Pancreas (tissue), 10 donors: ENCODE results near the gene LSAMP. TPM values are rescaled to one million over a fixed set of nuclear protein-coding genes. Genes with fewer than 3 reads are reported as not detected.
"Not testable (repeated sequence)": the region's sequence is repeated elsewhere in the genome, so short reads cannot be mapped to it uniquely, and the experiment has no call there.

Experiments
- ATAC-seq, 4 donors: fragments of 200-7000 bp; cut with Tn5 transposase; one replicate each; pipeline versions ENCODE4 v1.8.0 to v1.9.1; 2020; ENCODE audit warnings: mild to moderate bottlenecking in 4 of 4, moderate library complexity in 4 of 4
- DNase-seq, 6 donors: peaks; one replicate each; pipeline ENCODE4 v3.0.0-alpha.2; 2020
- FAIRE-seq: peaks from 2 replicates; lab custom pipeline; 2012; peaks lifted over from hg19 to GRCh38; lab: Jason Lieb, UNC
- H3K27ac ChIP-seq, 4 donors: fragments of 200-600 bp; sonication (generic); 1 replicate in 3 of 4; 2 replicates in 1 of 4; pipeline versions ENCODE4 v1.5.0 to v1.8.0; 2020
- H3K27me3 ChIP-seq, 4 donors: fragments of 200-600 bp; one replicate each; pipeline ENCODE4 v1.8.0; 2021
- H3K36me3 ChIP-seq, 3 donors: fragments of 200-600 bp; sonication (generic) in 1 of 3; one replicate each; pipeline versions ENCODE4 v1.5.0 to v1.8.0; 2020 to 2021
- H3K4me1 ChIP-seq, 3 donors: fragments of 200-600 bp; one replicate each; pipeline ENCODE4 v1.8.0; 2021
- H3K4me3 ChIP-seq, 4 donors: fragments of 200-600 bp; sonication (generic) in 2 of 4; one replicate each; pipeline versions ENCODE4 v1.5.0 to v1.8.0; 2020 to 2021
- H3K9me3 ChIP-seq, 4 donors: fragments of 200-600 bp; one replicate each; pipeline ENCODE4 v1.8.0; 2021
- CTCF ChIP-seq, 4 donors: fragments of 200-600 bp; sonication (generic) in 3 of 4; IDR thresholded peaks; one replicate each; pipeline versions ENCODE4 v1.5.0 to v1.8.0; 2021; ENCODE audit warnings: antibody characterized with exemption in 4 of 4
- WGBS, 2 donors: extraction: QIAGEN DNeasy Blood & Tissue Kit; methylation state at CpG; one replicate each; pipeline ENCODE4 v1.1.7; 2013; 5-methylcytosine and 5-hydroxymethylcytosine counted together
- intact Hi-C, 3 donors: fragments of 100-400 bp; cut with DNase I; formaldehyde crosslinking; loops; one replicate each; pipeline versions ENCODE4 v1.11.1 to v1.14.2; 2022
- polyA plus RNA-seq, 2 donors: library from polyadenylated mRNA; stranded (reverse); fragments of 200-250 nt; gene quantifications; one replicate each; pipeline ENCODE4 v1.2.3, GENCODE V29; 2013
- total RNA-seq, 6 donors: library from RNA; stranded (reverse); fragmentation: NEBNext Ultra II Directional in 4 of 6; extraction: Animal tissue kit (Norgen Biotek cat#: 25700) in 4 of 6; gene quantifications; one replicate each; pipeline versions ENCODE4 v1.2.1 to v1.2.4, GENCODE V29; 2021 to 2023
- donor health status: healthy with polysubstance abuse.
- donor health status: DM: no; HTN: no; CAD: no; lungs with moderate emphysema.
- donor health status: DM: no; HTN: no; CAD: no.
- donor health status: control.
- donor health status: control.
- donor health status: Bipolar disorder and iron deficiency.
- donor health status: DM: yes; HTN: yes; CAD: no.
- donor health status: DM: no; HTN: no; CAD: no.
- donor health status: DM: no; HTN: no; CAD: no.
- donor health status: DM: yes; HTN: yes; CAD: no.

The LSAMP gene
- total and polyA plus RNA-seq, 8 donors = 0.51 to 5.5 (median 1.5) TPM

- FAIRE-seq (no peak), DNase-seq (no peak), ATAC-seq (no peak)
- no peaks in the 10 kb centered on the region for H3K27me3 ChIP-seq
- no peak overlapping the region for H3K27ac ChIP-seq
- WGBS, 2 donors = 70 to 79% methylated on average over 3 of the region's 3 CpGs
- intact Hi-C loops = no loop called here
- H3K9me3 ChIP-seq = no peaks in the 10 kb centered on the region
- no peaks in the 10 kb centered on the region for H3K4me1 ChIP-seq
- H3K4me3 ChIP-seq = no peak overlapping the region
- TF ChIP-seq CTCF (IDR thresholded peaks at IDR 0.05) = no peak
- H3K36me3 ChIP-seq = no peaks in the 10 kb centered on the region
These were observed 676.6 kb downstream of the LSAMP start for GRCh38 chr3:115768661-115769060.

GRCh38 chr3:115766587-115767482, 678.5 kb downstream of the LSAMP start:
- H3K4me3 ChIP-seq = no peak overlapping the region
- no peak overlapping the region for H3K27ac ChIP-seq
- FAIRE-seq (no peak), ATAC-seq (no peak), DNase-seq (no peak)
- no peaks in the 10 kb centered on the region for H3K27me3 ChIP-seq
- H3K4me1 ChIP-seq = no peaks in the 10 kb centered on the region
- TF ChIP-seq CTCF (IDR thresholded peaks at IDR 0.05) = no peak
- no peaks in the 10 kb centered on the region for H3K36me3 ChIP-seq
- H3K9me3 ChIP-seq = no peaks in the 10 kb centered on the region
- intact Hi-C loops = no loop called here
- 81 to 86% methylated on average over 6 of the region's 6 CpGs for WGBS, 2 donors

GRCh38 chr3:115761927-115762305, 683.4 kb downstream of the LSAMP start:
- H3K4me3 ChIP-seq = no peak overlapping the region
- no peak overlapping the region for H3K27ac ChIP-seq
- no peak for TF ChIP-seq CTCF (IDR thresholded peaks at IDR 0.05)
- no peak for DNase-seq
- no peaks in the 10 kb centered on the region for H3K36me3 ChIP-seq
- H3K9me3 ChIP-seq = no peaks in the 10 kb centered on the region
- H3K4me1 ChIP-seq = no peaks in the 10 kb centered on the region
- no peak for FAIRE-seq
- H3K27me3 ChIP-seq = no peaks in the 10 kb centered on the region
- ATAC-seq = no peak
- intact Hi-C loops = no loop called here

- H3K4me1 ChIP-seq = no peaks in the 10 kb centered on the region
- H3K36me3 ChIP-seq = no peaks in the 10 kb centered on the region
- no peaks in the 10 kb centered on the region for H3K9me3 ChIP-seq
- FAIRE-seq (no peak), ATAC-seq (no peak), DNase-seq (no peak)
- H3K27me3 ChIP-seq = no peaks in the 10 kb centered on the region
- H3K27ac ChIP-seq = no peak overlapping the region
- intact Hi-C loops = no loop called here
- no peak for TF ChIP-seq CTCF (IDR thresholded peaks at IDR 0.05)
- no peak overlapping the region for H3K4me3 ChIP-seq
- WGBS, 2 donors = 88% methylated on average over 3 of the region's 3 CpGs
These were observed 684.6 kb downstream of the LSAMP start for GRCh38 chr3:115760716-115761115.

- TF ChIP-seq CTCF (IDR thresholded peaks at IDR 0.05) = no peak
- WGBS, 2 donors = 35 to 43% methylated on average over 1 of the region's 1 CpG
- Histone ChIP-seq H3K27ac (no peak overlapping the region), H3K9me3 (no peaks in the 10 kb centered on the region), H3K4me3 (no peak overlapping the region), H3K4me1 (no peaks in the 10 kb centered on the region), H3K27me3 (no peaks in the 10 kb centered on the region), H3K36me3 (no peaks in the 10 kb centered on the region)
- ATAC-seq = no peak
- intact Hi-C loops = no loop called here
- no peak for DNase-seq
- no peak for FAIRE-seq
These were observed 687.1 kb downstream of the LSAMP start for GRCh38 chr3:115758076-115758763.

GRCh38 chr3:115752978-115753377, 692.3 kb downstream of the LSAMP start:
- H3K4me3 ChIP-seq, H3K27ac ChIP-seq, H3K27me3 ChIP-seq, H3K36me3 ChIP-seq, ATAC-seq, intact Hi-C loops, H3K4me1 ChIP-seq, FAIRE-seq, DNase-seq, H3K9me3 ChIP-seq: not testable (repeated sequence)
- 22 to 45% methylated on average over 1 of the region's 1 CpG for WGBS, 2 donors
